ENCODE measurements around the gene DNLZ. TPM values are rescaled to one million over a fixed set of nuclear protein-coding genes. Genes with fewer than 3 reads are reported as not detected.

Gene DNLZ
- total RNA-seq, 1 donor from 2014 or later, result 17.4 TPM

DNA sequence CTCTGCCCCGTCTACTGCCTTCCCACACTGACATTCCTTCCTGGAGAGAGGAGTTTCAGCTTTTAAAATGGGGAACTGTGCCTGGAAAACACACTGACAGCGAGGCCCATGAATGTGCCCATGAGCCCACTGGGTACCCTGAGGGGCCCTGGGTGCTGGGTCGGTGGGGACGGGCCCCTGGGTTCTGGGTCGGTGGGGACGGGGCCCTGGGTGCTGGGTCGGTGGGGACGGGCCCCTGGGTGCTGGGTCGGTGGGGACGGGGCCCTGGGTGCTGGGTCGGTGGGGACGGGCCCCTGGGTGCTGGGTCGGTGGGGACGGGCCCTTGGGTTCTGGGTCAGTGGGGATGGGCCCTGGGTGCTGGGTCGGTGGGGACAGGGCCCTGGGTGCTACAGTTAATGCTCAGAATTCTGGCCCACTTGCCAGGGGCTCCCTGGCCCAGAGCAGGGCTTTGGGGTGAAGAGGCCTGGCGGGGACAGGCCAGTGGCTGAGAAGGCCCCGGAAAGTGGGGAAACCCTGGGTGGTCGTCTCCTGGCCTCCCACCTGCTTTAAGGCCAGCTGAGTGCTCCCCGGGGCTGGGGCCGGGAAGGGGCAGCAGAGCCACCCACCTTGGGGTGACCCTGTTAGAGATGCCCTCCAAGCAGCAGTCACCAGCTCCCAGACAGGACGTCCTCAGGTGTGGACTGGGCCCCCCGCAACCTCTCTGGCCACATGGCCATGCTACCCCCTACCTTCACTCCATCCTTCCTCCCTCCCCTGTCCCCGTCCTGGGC lies 33.7 kb downstream of the DNLZ start:
- H3K27me3 ChIP-seq (ENCODE audit: control insufficient read depth, insufficient read depth, low read length), result no peaks in the 10 kb centered on the region
- no peak for TF ChIP-seq CTCF (IDR thresholded peaks at IDR 0.05; ENCODE audit: insufficient read depth, low read length, severe bottlenecking)
- DNase-seq (ENCODE audit: low read depth), result no peak
- H3K36me3 ChIP-seq (ENCODE audit: control insufficient read depth, insufficient read depth, low read length), result no peaks in the 10 kb centered on the region
- no peak overlapping the region for H3K4me3 ChIP-seq (ENCODE audit: low read depth, low read length)
- no peak for FAIRE-seq

- H3K36me3 ChIP-seq (ENCODE audit: control insufficient read depth, insufficient read depth, low read length), result no peaks in the 10 kb centered on the region
- H3K27me3 ChIP-seq (ENCODE audit: control insufficient read depth, insufficient read depth, low read length), result peaks cover 2% of the 10 kb centered on the region
- DNase-seq (ENCODE audit: low read depth) (no peak), FAIRE-seq (no peak)
- no peak for TF ChIP-seq CTCF (IDR thresholded peaks at IDR 0.05; ENCODE audit: insufficient read depth, low read length, severe bottlenecking)
- no peak overlapping the region for H3K4me3 ChIP-seq (ENCODE audit: low read depth, low read length)
Observed at GRCh38 chr9:136329211-136329627, 34.3 kb downstream of the DNLZ start.

DNA sequence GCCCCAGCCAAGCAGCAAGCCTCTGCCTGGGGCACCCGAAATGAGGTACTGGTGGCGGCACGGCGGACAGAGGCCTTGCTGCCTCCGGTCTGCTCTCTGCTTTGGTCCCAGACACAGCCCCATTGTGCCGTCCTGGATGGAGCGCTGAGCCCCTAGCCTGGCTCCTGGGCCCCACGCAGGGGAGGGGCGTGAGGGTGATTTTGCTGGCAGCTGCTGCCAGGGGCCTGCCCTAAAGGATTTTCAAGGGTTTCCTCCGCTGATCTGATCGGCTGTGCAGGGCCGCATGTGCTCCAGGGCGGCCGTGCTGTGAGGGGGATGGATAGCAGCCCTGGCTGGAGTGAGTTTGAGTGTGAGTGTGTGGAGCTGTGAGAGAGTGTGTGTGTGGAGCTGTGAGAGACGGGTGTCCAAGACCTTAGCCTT lies 34.9 kb downstream of the DNLZ start:
- Histone ChIP-seq H3K36me3 (ENCODE audit: control insufficient read depth, insufficient read depth, low read length) (no peaks in the 10 kb centered on the region), H3K4me3 (ENCODE audit: low read depth, low read length) (peak overlapping the region; percentile 54), H3K27me3 (ENCODE audit: control insufficient read depth, insufficient read depth, low read length) (peaks cover 2% of the 10 kb centered on the region)
- TF ChIP-seq CTCF (IDR thresholded peaks at IDR 0.05; ENCODE audit: insufficient read depth, low read length, severe bottlenecking), result no peak
- DNase-seq (ENCODE audit: low read depth), result no peak
- FAIRE-seq, result no peak

GRCh38 chr9:136328011-136328621 lies 35.4 kb downstream of the DNLZ start:
- Histone ChIP-seq H3K4me3 (ENCODE audit: low read depth, low read length) (peak overlapping the region; percentile 54), H3K27me3 (ENCODE audit: control insufficient read depth, insufficient read depth, low read length) (peaks cover 2% of the 10 kb centered on the region), H3K36me3 (ENCODE audit: control insufficient read depth, insufficient read depth, low read length) (no peaks in the 10 kb centered on the region)
- FAIRE-seq, result no peak
- peak; percentile 17 for DNase-seq (ENCODE audit: low read depth)
- TF ChIP-seq CTCF (IDR thresholded peaks at IDR 0.05; ENCODE audit: insufficient read depth, low read length, severe bottlenecking), result no peak

DNA sequence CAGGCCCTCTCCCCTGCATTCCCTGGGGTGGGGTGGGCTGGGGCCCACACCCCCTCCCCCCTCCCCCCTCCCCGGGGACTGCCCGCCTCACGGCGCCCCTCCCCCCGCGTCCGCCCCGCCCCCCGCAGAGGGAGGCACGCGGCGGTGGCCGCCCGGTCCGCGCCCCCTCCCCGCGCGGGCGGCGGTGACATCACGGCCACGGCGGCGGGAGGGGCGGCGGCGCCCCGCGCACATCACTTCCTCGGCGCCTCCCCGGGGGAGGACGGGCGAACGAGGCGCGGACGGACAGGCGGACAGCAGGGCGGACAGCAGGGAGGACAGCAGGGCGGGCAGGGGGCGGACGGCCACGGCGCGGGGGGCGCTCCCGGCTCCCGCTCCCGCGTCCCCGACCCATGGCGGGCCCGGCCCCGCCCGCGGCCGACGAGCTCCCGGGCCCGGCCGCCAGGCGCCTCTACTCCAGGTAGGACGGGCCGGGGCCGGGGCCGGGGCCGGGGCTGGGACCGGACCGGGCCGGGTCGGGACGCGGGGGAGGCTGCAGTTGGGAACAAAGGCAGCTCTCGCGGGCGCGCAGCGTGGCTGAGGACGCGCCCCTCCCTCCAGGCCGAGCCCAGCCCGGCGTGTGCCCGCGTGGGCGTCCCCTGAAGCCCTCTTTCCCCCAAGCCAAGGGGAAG lies 36.1 kb downstream of the DNLZ start, which contains the start of gene GPSM1:
Gene GPSM1 (plus strand): TSS at position 236 of the 671 bp plus-strand sequence. CDS start 157 bp downstream, at position 393.
- DNase-seq (ENCODE audit: low read depth) (no peak), FAIRE-seq (no peak)
- H3K36me3 ChIP-seq (ENCODE audit: control insufficient read depth, insufficient read depth, low read length), result no peaks in the 10 kb centered on the region
- no peak for TF ChIP-seq CTCF (IDR thresholded peaks at IDR 0.05; ENCODE audit: insufficient read depth, low read length, severe bottlenecking)
- peaks cover 2% of the 10 kb centered on the region for H3K27me3 ChIP-seq (ENCODE audit: control insufficient read depth, insufficient read depth, low read length)
- peak within 1 kb of the TSS; percentile 54 for H3K4me3 ChIP-seq (ENCODE audit: low read depth, low read length)

Data from bronchial epithelial cell (primary cell).